HEK293 (cell line): ENCODE measurements around the gene HSD17B14.

ENCODE experiments used
- GFI1B ChIP-seq: fragments of 450-650 bp; formaldehyde crosslinking; IDR thresholded peaks from 2 replicates; pipeline ENCODE4 v1.5.1; 2016; ENCODE audit warnings: missing biosample characterization, missing genetic modification characterization
- GLIS1 ChIP-seq: fragments of 450-650 bp; formaldehyde crosslinking; IDR thresholded peaks from 2 replicates; pipeline ENCODE4 v1.5.1; 2016; ENCODE audit warnings: missing biosample characterization, missing genetic modification characterization
- HOXC10 ChIP-seq: sonication (generic); formaldehyde crosslinking; IDR thresholded peaks from 2 replicates; pipeline ENCODE4 v1.8.1; 2023; ENCODE audit warnings: mild to moderate bottlenecking, missing genetic modification reagents
- INSM2 ChIP-seq: fragments of 450-650 bp; formaldehyde crosslinking; IDR thresholded peaks from 2 replicates; pipeline ENCODE4 v1.5.1; 2016; ENCODE audit warnings: missing biosample characterization, missing genetic modification characterization
- KLF16 ChIP-seq: fragments of 450-650 bp; formaldehyde crosslinking; IDR thresholded peaks from 2 replicates; pipeline ENCODE4 v1.5.1; 2017; ENCODE audit warnings: missing biosample characterization, missing genetic modification characterization
- MEIS1 ChIP-seq: sonication (generic); formaldehyde crosslinking; IDR thresholded peaks from 2 replicates; pipeline ENCODE4 v1.8.1; 2022; ENCODE audit warnings: missing genetic modification reagents, mild to moderate bottlenecking, borderline replicate concordance
- MZF1 ChIP-seq: fragments of 450-650 bp; formaldehyde crosslinking; IDR thresholded peaks from 2 replicates; pipeline ENCODE4 v1.5.1; 2017; ENCODE audit warnings: missing biosample characterization, missing genetic modification characterization, borderline replicate concordance
- RBAK ChIP-seq: fragments of 450-650 bp; formaldehyde crosslinking; IDR thresholded peaks from 2 replicates; pipeline ENCODE4 v1.5.1; 2016; ENCODE audit warnings: missing biosample characterization, missing genetic modification characterization
- SP3 ChIP-seq: fragments of 450-650 bp; formaldehyde crosslinking; IDR thresholded peaks from 2 replicates; pipeline ENCODE4 v1.5.1; 2016; ENCODE audit warnings: missing biosample characterization, missing genetic modification characterization
- SP7 ChIP-seq: fragments of 450-650 bp; formaldehyde crosslinking; IDR thresholded peaks from 2 replicates; pipeline ENCODE4 v1.5.1; 2016; ENCODE audit warnings: missing biosample characterization, missing genetic modification characterization
- TRIM28 ChIP-seq: IDR thresholded peaks from 2 replicates; pipeline ENCODE4 v1.6.1; 2011; ENCODE audit warnings: low read length, control low read depth, borderline replicate concordance
- ZBTB11 ChIP-seq: fragments of 450-650 bp; formaldehyde crosslinking; conservative IDR thresholded peaks from 2 replicates; pipeline ENCODE4 v1.5.1; 2016; ENCODE audit warnings: low read depth, missing biosample characterization, missing genetic modification characterization
- ZBTB44 ChIP-seq: fragments of 450-650 bp; IDR thresholded peaks from 2 replicates; pipeline ENCODE4 v1.5.1; 2018; ENCODE audit warnings: missing biosample characterization, mild to moderate bottlenecking, missing genetic modification characterization
- ZBTB8A ChIP-seq: fragments of 450-650 bp; formaldehyde crosslinking; IDR thresholded peaks from 2 replicates; pipeline ENCODE4 v1.5.1; 2016; ENCODE audit warnings: missing biosample characterization, missing genetic modification characterization
- ZNF112 ChIP-seq: fragments of 450-650 bp; formaldehyde crosslinking; IDR thresholded peaks from 2 replicates; pipeline ENCODE4 v1.5.0; 2017; ENCODE audit warnings: missing biosample characterization, missing genetic modification characterization
- ZNF138 ChIP-seq: fragments of 450-650 bp; formaldehyde crosslinking; IDR thresholded peaks from 2 replicates; pipeline ENCODE4 v1.5.1; 2016; ENCODE audit warnings: missing biosample characterization, missing genetic modification characterization, borderline replicate concordance
- ZNF155 ChIP-seq: fragments of 450-650 bp; formaldehyde crosslinking; IDR thresholded peaks from 2 replicates; pipeline ENCODE4 v1.5.1; 2016; ENCODE audit warnings: missing biosample characterization, missing genetic modification characterization
- ZNF16 ChIP-seq: fragments of 450-650 bp; formaldehyde crosslinking; IDR thresholded peaks from 2 replicates; pipeline ENCODE4 v1.5.1; 2016; ENCODE audit warnings: low read depth, missing biosample characterization, missing genetic modification characterization
- ZNF2 ChIP-seq: fragments of 450-650 bp; formaldehyde crosslinking; IDR thresholded peaks from 2 replicates; pipeline ENCODE4 v1.5.1; 2016; ENCODE audit warnings: missing biosample characterization, missing genetic modification characterization
- ZNF398 ChIP-seq: fragments of 450-650 bp; formaldehyde crosslinking; IDR thresholded peaks from 2 replicates; pipeline ENCODE4 v1.5.1; 2017; ENCODE audit warnings: missing biosample characterization, missing genetic modification characterization
- ZNF426 ChIP-seq: fragments of 450-650 bp; formaldehyde crosslinking; IDR thresholded peaks from 2 replicates; pipeline ENCODE4 v1.5.1; 2017; ENCODE audit warnings: missing biosample characterization, missing genetic modification characterization, mild to moderate bottlenecking, inconsistent platforms, moderate library complexity
- ZNF473 ChIP-seq: fragments of 450-650 bp; formaldehyde crosslinking; IDR thresholded peaks from 2 replicates; pipeline ENCODE4 v1.5.1; 2017; ENCODE audit warnings: missing biosample characterization, missing genetic modification characterization
- ZNF501 ChIP-seq: fragments of 450-650 bp; formaldehyde crosslinking; IDR thresholded peaks from 2 replicates; pipeline ENCODE4 v1.5.1; 2016; ENCODE audit warnings: missing biosample characterization, missing genetic modification characterization
- ZNF768 ChIP-seq: fragments of 450-650 bp; formaldehyde crosslinking; IDR thresholded peaks from 2 replicates; pipeline ENCODE4 v1.5.1; 2018; ENCODE audit warnings: missing biosample characterization, mild to moderate bottlenecking, missing genetic modification characterization
- ZXDB ChIP-seq: fragments of 450-650 bp; formaldehyde crosslinking; IDR thresholded peaks from 2 replicates; pipeline ENCODE4 v1.5.1; 2016; ENCODE audit warnings: missing biosample characterization, missing genetic modification characterization
- TF ChIP-seq, protein P1 (sequence below): fragments of 450-650 bp; formaldehyde crosslinking; IDR thresholded peaks from 2 replicates; pipeline ENCODE4 v1.5.0; 2017; ENCODE audit warnings: missing biosample characterization, missing genetic modification characterization, borderline replicate concordance
- TF ChIP-seq, protein P2 (sequence below): fragments of 450-650 bp; formaldehyde crosslinking; IDR thresholded peaks from 2 replicates; pipeline ENCODE4 v1.5.1; 2016; ENCODE audit warnings: missing biosample characterization, missing genetic modification characterization
- TF ChIP-seq, protein P3 (sequence below): fragments of 450-650 bp; formaldehyde crosslinking; IDR thresholded peaks from 2 replicates; pipeline ENCODE4 v1.5.1; 2016; ENCODE audit warnings: missing biosample characterization, missing genetic modification characterization

The HSD17B14 gene

DNA sequence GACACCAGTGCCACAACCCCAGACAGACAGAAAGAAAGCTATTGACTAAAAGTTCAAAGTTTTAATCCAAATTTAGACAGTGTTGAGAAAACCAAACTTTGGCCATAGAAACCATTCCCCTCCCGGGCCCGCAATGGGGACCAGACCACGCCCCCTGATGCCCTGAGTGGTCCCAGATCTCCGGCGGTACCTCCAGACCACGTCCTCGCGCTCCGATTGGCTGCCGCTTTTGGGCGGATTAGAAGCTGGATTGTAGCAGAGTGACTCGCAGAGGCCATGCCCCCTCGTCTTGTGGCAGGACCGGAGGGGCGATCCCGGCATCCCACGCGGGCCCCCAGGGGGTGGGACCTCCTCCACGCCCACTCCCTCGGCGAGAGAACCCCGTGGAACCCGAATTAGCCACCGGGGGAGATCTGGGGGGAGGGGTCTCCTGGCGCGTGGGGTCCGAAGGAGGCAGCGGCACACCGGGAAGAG lies 797 bp upstream of the HSD17B14 start (continued):
- no peak for TF ChIP-seq ZBTB11 (tag by site-specific recombination)
- TF ChIP-seq ZNF16 (tag by site-specific recombination): no peak
- no peak for TF ChIP-seq ZBTB8A
- no peak for TF ChIP-seq MZF1 (tag by site-specific recombination)
- TF ChIP-seq ZXDB (tag by site-specific recombination): no peak
- TF ChIP-seq INSM2 (tag by site-specific recombination): no peak
- TF ChIP-seq TRIM28: no peak
- no peak for TF ChIP-seq ZNF473 (tag by site-specific recombination)
- peak; percentile 54 for TF ChIP-seq SP3 (tag by site-specific recombination)
- TF ChIP-seq ZNF501 (tag by site-specific recombination): no peak
- TF ChIP-seq GFI1B: no peak
- TF ChIP-seq, protein P1, sequence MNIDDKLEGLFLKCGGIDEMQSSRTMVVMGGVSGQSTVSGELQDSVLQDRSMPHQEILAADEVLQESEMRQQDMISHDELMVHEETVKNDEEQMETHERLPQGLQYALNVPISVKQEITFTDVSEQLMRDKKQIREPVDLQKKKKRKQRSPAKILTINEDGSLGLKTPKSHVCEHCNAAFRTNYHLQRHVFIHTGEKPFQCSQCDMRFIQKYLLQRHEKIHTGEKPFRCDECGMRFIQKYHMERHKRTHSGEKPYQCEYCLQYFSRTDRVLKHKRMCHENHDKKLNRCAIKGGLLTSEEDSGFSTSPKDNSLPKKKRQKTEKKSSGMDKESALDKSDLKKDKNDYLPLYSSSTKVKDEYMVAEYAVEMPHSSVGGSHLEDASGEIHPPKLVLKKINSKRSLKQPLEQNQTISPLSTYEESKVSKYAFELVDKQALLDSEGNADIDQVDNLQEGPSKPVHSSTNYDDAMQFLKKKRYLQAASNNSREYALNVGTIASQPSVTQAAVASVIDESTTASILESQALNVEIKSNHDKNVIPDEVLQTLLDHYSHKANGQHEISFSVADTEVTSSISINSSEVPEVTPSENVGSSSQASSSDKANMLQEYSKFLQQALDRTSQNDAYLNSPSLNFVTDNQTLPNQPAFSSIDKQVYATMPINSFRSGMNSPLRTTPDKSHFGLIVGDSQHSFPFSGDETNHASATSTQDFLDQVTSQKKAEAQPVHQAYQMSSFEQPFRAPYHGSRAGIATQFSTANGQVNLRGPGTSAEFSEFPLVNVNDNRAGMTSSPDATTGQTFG (tag by site-specific recombination): no peak
- TF ChIP-seq MEIS1: no peak
- no peak for TF ChIP-seq ZNF2 (tag by site-specific recombination)
- no peak for TF ChIP-seq ZNF155 (tag by site-specific recombination)
- TF ChIP-seq ZNF138: no peak
- TF ChIP-seq HOXC10 (CRISPR knock-in tag): no peak
- TF ChIP-seq ZNF768 (tag by site-specific recombination): no peak
- TF ChIP-seq ZNF426: no peak
- TF ChIP-seq SP7 (tag by site-specific recombination): no peak
- TF ChIP-seq ZBTB44 (tag by site-specific recombination): no peak
- no peak for TF ChIP-seq KLF16 (tag by site-specific recombination)
- TF ChIP-seq GLIS1 (tag by site-specific recombination): peak; percentile 77
- TF ChIP-seq, protein P2, sequence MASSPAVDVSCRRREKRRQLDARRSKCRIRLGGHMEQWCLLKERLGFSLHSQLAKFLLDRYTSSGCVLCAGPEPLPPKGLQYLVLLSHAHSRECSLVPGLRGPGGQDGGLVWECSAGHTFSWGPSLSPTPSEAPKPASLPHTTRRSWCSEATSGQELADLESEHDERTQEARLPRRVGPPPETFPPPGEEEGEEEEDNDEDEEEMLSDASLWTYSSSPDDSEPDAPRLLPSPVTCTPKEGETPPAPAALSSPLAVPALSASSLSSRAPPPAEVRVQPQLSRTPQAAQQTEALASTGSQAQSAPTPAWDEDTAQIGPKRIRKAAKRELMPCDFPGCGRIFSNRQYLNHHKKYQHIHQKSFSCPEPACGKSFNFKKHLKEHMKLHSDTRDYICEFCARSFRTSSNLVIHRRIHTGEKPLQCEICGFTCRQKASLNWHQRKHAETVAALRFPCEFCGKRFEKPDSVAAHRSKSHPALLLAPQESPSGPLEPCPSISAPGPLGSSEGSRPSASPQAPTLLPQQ (tag by site-specific recombination): no peak
- TF ChIP-seq RBAK (tag by site-specific recombination): no peak
- 0 out of 2 replicates have a peak, but pooled peaks have one; percentile 51 for TF ChIP-seq ZNF398 (tag by site-specific recombination)
- TF ChIP-seq, protein P3, sequence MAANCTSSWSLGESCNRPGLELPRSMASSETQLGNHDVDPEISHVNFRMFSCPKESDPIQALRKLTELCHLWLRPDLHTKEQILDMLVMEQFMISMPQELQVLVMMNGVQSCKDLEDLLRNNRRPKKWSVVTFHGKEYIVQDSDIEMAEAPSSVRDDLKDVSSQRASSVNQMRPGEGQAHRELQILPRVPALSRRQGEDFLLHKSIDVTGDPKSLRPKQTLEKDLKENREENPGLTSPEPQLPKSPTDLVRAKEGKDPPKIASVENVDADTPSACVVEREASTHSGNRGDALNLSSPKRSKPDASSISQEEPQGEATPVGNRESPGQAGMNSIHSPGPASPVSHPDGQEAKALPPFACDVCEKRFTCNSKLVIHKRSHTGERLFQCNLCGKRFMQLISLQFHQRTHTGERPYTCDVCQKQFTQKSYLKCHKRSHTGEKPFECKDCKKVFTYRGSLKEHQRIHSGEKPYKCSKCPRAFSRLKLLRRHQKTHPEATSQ (tag by site-specific recombination): no peak
- TF ChIP-seq ZNF112 (tag by site-specific recombination): no peak
